TTC549 (cell line): ENCODE data around the gene EPB41L4A.

Source experiments
- FAIRE-seq: peaks from 2 replicates; lab custom pipeline; 2012; peaks lifted over from hg19 to GRCh38; lab: Jason Lieb, UNC

Gene EPB41L4A

GRCh38 chr5:112205846-112206245, 213.2 kb downstream of the EPB41L4A start:
- FAIRE-seq, result no peak

GRCh38 chr5:112203229-112203628, 215.8 kb downstream of the EPB41L4A start:
- no peak for FAIRE-seq

GRCh38 chr5:112202694-112203093, 216.4 kb downstream of the EPB41L4A start:
- no peak for FAIRE-seq

DNA sequence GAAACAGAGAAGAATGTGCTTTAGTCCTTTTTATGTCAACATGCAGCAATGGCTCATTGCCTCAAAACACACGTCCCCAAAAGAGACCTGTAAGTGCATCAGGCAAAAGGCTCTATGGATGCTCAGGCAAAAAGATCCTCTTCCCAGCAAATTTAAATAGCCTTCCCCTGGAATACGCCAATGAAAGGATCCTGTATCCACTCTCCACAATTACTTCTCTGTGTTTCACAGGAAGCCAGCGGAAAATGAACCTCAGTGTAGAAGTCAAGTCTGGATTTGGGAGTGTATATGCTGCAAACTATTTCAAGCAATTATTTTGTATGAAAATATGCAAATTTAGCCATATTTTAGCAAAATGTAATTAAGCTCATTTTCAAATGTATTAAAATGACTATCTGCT, 217.9 kb downstream of the EPB41L4A start:
- FAIRE-seq, result no peak

- FAIRE-seq, result no peak
Measured at GRCh38 chr5:112200131-112200530, 218.9 kb downstream of the EPB41L4A start.

DNA sequence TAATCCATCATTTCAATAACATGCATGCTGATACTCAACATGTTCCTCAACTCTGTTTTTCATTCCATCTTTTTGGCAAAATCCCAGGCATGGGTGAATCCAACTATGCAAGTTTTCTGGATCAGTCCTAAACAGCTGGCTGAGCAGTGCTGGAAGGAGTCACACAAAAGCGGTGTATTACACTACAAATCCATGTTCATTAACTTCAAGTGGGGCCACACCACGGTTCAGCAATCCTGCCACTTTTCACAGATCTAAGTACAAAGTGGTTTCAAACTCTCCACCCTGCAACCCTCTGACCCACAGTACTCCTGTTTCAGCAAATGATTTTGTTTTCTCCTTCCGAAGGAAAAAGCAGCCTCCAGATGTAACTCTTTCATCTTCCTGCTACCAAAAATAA, 222.5 kb downstream of the EPB41L4A start:
- no peak for FAIRE-seq

DNA sequence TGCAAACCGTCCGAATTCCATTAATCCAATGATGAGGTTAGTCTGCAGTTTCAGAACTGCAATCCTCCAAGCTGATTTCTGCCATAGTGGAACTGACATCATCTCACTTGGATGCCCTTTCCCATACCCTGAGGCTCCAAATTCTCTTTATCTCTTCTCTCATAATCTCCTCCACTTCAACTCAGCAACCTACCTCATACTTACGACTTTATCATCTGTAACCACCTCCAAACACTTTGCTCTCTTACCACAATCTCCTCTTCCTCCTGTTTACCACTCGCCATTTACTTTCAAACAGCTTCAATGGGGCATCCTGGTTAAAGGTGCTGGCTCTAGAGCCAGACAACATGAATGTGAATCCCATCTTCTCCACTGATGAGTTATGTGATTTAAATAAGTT, 223.2 kb downstream of the EPB41L4A start:
- FAIRE-seq, result no peak

GRCh38 chr5:112192866-112193265, 226.2 kb downstream of the EPB41L4A start:
- FAIRE-seq, result no peak

DNA sequence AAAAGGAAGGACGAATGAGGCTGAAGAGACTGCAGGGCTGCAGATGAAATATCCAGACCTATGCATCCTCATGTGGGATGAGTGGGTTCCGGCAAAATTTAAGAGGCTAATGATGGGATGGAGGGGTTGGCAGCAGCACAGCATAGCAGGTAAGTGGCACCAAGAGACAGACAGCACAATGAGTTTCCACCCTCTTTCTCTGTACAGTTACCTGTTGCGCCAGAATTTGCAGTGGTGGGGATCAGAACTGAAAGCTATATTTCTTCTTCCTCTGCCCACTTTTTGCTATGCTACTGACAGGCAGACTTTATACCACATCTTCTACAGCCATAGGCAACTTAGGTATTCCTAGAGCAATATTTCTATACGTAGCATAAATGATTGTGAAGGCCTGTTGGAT, 227.0 kb downstream of the EPB41L4A start:
- FAIRE-seq, result no peak

GRCh38 chr5:112189391-112189790, 229.7 kb downstream of the EPB41L4A start:
- no peak for FAIRE-seq

DNA sequence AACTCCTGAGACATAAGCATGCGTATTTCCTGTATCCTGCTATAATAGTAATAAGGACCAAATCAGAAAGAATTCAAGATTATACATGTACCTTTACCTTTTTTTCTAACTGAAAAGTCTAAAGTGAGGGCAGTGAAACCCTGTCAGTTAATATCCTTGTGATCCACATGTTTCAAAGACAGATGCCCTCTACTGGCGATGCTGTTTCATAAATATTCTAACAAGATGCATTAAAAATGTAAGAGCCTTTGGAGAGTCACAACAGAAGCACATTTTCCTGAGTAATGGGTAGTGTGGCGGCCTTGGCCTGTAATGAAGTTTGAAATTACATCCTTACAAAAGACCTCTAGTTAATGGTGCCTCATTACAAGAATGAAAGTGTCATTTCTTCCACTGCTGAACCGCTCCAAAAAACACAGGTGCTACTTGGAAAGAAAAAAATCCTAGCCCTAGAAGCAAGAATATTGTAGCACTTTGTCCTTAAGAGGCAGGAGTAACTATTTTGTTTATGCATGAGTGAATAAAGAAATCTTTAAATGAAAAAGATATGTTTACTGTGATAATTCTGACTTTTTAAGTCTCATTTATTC, 232.6 kb downstream of the EPB41L4A start:
- FAIRE-seq, result peak; percentile 31

GRCh38 chr5:112183874-112184273, 235.2 kb downstream of the EPB41L4A start:
- FAIRE-seq, result no peak

- no peak for FAIRE-seq
Measured at GRCh38 chr5:112183103-112183711, 235.9 kb downstream of the EPB41L4A start.

DNA sequence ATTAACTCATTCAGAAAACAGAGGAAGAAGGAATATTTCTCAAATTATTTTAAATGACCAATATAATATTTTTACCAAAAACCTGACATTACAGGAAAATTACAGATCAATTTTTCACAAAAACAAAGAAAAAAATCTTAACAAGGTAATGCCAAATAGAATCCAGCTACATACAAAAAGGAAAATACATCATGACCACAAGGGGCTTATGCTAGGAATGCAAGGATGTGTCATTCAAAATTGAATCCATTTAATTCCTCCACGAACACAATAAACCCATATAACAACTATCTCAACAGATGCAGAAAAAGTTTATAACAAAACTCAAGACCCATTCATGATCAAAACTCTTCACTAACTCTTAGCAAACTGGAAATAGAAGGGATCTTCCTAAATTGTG, 239.8 kb downstream of the EPB41L4A start:
- no peak for FAIRE-seq

DNA sequence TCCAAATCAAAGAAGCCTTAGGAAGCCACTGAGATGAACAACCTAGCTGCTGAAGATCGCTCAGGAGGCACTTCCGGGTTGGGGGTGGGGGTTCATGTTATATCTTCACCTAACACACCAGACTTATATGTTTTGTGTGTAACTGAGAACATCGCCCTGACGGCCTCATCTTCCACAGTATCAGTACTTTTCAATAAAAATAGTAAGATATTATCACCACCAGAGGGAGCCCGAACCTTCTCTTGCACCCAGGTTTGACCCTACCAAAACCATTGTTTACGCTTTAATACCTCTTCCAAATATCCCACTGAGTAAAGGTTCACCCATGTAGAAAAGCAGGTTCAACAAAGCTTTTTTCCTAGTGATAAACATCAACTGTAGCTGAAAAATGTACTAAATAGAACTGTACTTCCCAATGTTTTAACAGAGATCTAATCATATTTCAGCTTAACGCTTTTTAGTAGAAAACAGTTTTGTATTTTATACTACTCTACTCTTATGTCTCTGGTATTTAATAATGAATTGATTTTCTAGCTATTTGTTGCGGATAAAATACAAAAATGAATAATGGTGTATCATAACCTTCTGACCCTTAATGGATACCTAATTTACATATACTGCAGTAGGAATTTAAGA, 244.0 kb downstream of the EPB41L4A start:
- FAIRE-seq, result no peak

DNA sequence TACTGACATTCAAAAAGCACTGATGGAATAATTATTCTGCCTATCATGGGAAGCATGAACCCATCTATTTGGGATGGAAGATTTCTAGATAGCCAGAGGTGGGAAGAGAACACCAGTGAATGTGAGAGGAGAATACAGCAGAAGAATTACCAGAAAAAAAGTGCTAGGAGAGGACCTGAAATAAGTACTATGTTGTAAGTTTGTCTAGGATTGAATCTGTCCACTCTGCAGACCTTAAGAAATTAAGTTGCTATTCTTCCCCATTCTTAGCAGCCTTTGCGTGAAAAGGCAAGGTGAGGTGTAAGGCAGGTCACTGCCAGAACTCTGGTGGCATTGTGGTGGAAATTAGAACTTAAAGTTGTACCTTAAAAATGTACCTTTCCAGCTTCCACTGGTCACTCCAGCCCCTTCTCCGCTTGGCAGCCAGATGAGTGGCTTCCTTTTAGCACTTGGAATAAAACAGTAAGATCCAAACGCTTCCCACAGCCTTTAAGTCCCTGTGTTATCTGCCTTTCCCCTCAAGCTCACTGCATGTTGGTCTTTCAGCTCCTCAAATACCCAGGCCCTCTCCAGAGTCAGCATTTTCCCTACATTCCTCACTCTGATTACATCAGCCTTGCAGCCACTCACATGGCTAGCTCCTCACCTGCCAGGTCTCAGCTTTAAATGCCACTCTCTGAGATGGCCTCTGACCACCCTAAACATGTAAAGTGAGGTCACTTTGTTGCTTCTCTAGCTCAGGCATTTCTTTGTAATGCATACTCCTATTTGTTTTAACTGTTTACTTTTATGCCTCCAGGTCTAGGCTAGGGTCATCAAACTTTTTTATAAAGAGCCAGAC, 253.0 kb downstream of the EPB41L4A start:
- FAIRE-seq, result no peak

- FAIRE-seq, result no peak
Measured at GRCh38 chr5:112165399-112165798, 253.7 kb downstream of the EPB41L4A start.

- no peak for FAIRE-seq
Measured at GRCh38 chr5:112163435-112163834, 255.6 kb downstream of the EPB41L4A start.

DNA sequence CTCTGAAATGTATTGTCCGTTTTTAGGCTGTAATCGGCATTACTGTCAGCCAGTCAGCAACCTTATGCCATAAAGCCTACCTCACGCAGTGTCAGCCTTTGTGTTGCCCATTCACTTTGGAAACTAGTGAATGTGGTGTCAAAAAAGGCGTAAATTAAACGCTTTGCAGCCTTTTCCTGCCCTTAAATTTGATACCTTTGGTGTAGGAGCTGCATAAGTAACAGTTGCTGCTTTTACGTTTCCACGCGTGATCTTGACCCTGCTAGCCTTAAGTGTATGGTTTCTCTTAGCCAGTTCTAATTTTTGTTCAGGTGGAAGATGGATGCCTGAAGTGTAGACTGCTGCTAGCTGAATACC, 257.7 kb downstream of the EPB41L4A start:
- no peak for FAIRE-seq

DNA sequence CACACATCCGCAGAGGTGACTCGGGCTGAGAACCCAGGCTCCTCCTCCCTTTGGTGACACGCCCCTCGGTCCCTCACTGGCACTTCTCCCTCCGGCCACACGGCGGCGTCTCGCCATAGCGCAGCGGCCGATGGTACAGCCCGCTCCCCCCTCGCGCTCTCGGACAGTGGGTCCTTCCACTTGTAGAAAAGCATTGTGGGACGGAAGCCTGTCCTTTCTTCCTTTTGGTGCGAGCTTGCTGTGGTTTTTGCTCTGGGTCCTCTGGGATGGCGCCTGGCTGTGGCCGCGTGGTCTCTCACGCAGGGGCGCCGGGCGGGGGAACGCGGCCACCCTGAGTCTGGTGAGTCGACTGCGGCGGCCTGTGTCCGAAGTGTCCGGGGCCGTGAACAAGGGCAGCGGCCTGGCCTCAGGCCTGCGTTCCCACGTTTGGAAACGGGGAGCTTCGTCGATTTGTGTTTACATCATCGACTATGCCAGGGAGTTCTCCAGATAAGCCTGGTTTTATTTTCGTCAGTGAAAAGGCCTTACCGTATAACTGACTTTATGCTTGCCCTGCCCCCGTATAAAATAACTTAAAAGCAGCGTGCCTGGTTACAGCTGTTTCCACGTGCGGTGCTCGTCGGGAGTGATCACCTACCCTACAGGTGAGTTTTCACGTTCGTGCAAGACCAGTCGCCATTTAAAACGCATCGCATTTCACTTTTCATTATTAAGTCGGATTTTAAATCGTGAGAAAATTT, 258.3 kb downstream of the EPB41L4A start:
- peak; percentile 57 for FAIRE-seq

DNA sequence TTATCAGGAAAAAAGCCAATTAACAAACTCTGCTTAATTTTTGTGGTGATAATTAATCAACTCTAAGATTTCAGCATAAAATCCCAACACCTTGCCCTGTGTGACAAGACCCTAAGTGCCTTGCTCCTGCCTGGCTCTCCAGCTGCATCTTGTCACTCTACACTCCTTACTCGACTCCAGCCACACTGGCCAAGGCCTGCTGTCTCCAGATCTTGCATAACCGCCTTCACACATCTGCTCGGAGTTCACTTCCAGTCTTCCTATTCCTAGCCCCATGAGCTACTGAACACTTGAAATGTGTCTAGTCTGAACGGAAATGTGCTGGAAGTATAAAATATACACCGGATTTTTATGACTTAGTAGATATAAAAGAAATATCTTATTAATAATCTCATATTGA, 259.6 kb downstream of the EPB41L4A start:
- no peak for FAIRE-seq

- FAIRE-seq, result no peak
Measured at GRCh38 chr5:112156211-112156610, 262.9 kb downstream of the EPB41L4A start.
